Measurements from ENCODE around the gene KCNJ18.
"Not testable (repeated sequence)": the region's sequence is repeated elsewhere in the genome, so short reads cannot be mapped to it uniquely, and the experiment has no call there.

The KCNJ18 gene

DNA sequence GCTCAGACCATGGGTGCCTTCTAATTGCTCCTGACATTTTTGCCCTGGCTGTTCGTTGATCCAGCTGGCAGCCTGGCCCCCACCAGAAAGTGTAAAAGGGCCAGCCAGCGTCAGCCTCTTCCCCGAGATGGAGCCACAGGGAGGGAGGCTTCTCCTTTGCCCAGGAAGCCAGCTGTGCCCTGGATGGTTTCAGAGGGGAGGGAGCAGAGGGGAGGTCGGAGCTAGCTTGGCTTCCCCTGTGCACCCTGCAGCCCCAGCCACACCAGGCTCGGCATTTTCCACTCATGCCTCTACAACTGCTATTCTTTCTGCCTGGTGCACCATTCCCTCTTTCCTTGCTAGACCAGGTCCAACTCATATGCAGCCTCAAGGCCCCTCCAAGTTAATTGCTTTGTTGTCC lies 56.4 kb downstream of the KCNJ18 start:
- not testable (repeated sequence) for DNase-seq (ENCODE audit: insufficient read length, low spot score); FAIRE-seq

DNA sequence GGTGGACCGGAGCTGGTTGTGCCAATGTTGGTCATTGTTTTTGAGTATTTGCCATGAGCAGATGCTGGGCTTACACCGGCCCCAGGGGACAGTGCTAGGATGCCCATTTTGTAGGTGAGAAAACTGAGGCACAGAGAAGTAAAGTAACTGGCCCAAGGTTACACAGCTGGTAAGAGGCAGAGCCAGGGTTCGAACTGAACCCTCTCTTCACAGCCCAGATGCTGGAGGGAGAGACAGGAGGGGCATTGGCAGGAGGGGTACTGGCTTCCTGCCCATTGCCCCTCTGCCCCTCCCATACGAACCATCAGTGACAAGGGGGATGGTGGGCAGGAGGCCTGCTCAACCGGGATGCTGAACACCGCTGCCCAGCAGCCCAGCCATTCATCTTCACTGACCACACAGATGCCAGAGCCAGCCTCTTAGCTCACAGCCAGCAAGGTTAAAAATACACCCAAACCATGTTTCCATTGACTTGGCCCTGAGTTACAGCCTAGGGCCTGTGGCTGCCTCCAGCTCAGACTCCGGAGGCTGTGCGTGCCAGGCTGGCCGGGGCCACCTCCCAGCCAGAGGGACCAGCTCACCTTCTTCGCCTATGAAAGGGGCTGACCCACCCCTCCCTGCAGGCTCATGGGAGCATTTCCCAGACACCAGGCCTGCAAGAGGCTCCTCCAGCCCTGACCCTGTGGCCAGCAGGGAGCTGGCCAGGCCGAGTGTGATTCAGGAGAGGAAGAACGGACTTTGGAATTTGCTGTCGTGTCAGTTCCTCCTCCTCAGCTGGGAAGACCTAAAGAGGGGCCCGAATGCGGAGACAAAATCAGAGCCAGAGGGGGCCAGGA lies 57.6 kb downstream of the KCNJ18 start:
- FAIRE-seq; DNase-seq (ENCODE audit: insufficient read length, low spot score): not testable (repeated sequence)

DNA sequence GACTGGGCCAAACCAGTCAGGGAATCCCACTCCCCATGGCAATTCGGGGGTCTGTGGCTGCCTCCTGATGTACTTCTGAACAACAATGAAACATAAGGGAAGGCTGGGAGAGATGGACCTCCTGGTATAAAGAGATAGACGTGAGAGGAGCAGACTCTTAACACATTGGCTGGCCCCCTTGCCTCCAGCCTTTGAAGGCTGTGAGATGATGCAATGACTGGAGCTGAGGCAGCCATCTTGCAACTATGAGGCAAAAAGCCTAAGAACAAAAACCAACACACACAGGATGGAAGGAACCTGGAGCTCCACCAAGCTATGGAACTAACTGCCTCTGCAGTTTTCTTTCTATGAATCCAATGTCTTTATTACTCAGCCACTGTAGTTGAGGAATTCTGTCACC lies 58.8 kb downstream of the KCNJ18 start:
- not testable (repeated sequence) for FAIRE-seq; DNase-seq (ENCODE audit: insufficient read length, low spot score)

Measured in GM19239 (cell line).